Neuronal stem cell (in vitro differentiated cells): Measurements from ENCODE around the gene ASIC1.

Experiments
- DNase-seq: peaks from one replicate; pipeline ENCODE4 v3.0.0-alpha.2; 2013; ENCODE audit warnings: low spot score
- H2AFZ ChIP-seq: one replicate; pipeline ENCODE4 v1.6.1; 2013; ENCODE audit warnings: mild to moderate bottlenecking, low read length, inconsistent platforms
- H2AK5ac ChIP-seq: 2 replicates; pipeline ENCODE4 v1.6.1; 2013; ENCODE audit warnings: low read depth, mild to moderate bottlenecking, inconsistent platforms, low read length, moderate library complexity, mixed read lengths
- H2BK120ac ChIP-seq: 2 replicates; pipeline ENCODE4 v1.6.1; 2013; ENCODE audit warnings: low read depth, mild to moderate bottlenecking, inconsistent platforms, low read length, moderate library complexity, mixed read lengths
- H2BK12ac ChIP-seq: one replicate; pipeline ENCODE4 v1.6.1; 2013; ENCODE audit warnings: low read length, inconsistent platforms
- H2BK15ac ChIP-seq: 2 replicates; pipeline ENCODE4 v1.6.1; 2013; ENCODE audit warnings: mild to moderate bottlenecking, low read length, inconsistent platforms, mixed read lengths
- H2BK5ac ChIP-seq: one replicate; pipeline ENCODE4 v1.6.1; 2013; ENCODE audit warnings: inconsistent platforms, mild to moderate bottlenecking, low read length, moderate library complexity
- H3K14ac ChIP-seq: one replicate; pipeline ENCODE4 v1.6.1; 2013; ENCODE audit warnings: low read length, inconsistent platforms
- H3K18ac ChIP-seq: 2 replicates; pipeline ENCODE4 v1.6.1; 2013; ENCODE audit warnings: low read length, inconsistent platforms
- H3K23ac ChIP-seq: 2 replicates; pipeline ENCODE4 v1.6.1; 2013; ENCODE audit warnings: low read depth, mild to moderate bottlenecking, mixed read lengths, low read length, inconsistent platforms; ENCODE audit not compliant: poor library complexity
- H3K27ac ChIP-seq: replicated peaks from 3 replicates; pipeline ENCODE4 v1.5.1; 2013; ENCODE audit warnings: low read length, inconsistent platforms
- H3K27me3 ChIP-seq, 3 experiments: 2 replicates each; pipeline ENCODE4 v1.6.1; 2013; ENCODE audit warnings: low read length in 3 of 3, mild to moderate bottlenecking in 2 of 3, inconsistent platforms in 1 of 3, low read depth in 1 of 3, mixed read lengths in 1 of 3, moderate library complexity in 1 of 3; ENCODE audit not compliant: control insufficient read depth in 3 of 3, insufficient read depth in 3 of 3
- H3K36me3 ChIP-seq, 2 donors: replicated peaks in 1 of 2; 2 replicates each; pipeline ENCODE4 v1.6.1; 2013; ENCODE audit warnings: low read length in 2 of 2; ENCODE audit not compliant: control insufficient read depth in 2 of 2, insufficient read depth in 2 of 2
- H3K4ac ChIP-seq: 2 replicates; pipeline ENCODE4 v1.6.1; 2013; ENCODE audit warnings: inconsistent platforms, mild to moderate bottlenecking, low read length, moderate library complexity
- H3K4me1 ChIP-seq, 2 donors: 1 replicate in 1 of 2; 2 replicates in 1 of 2; pipeline ENCODE4 v1.6.1; 2013; ENCODE audit warnings: low read length in 2 of 2, low read depth in 1 of 2; ENCODE audit not compliant: control insufficient read depth in 2 of 2, insufficient read depth in 1 of 2
- H3K4me2 ChIP-seq: one replicate; pipeline ENCODE4 v1.6.1; 2013; ENCODE audit warnings: mild to moderate bottlenecking, low read length, inconsistent platforms; ENCODE audit not compliant: insufficient read depth, poor library complexity, severe bottlenecking
- H3K4me3 ChIP-seq, 2 donors: 2 replicates each; pipeline ENCODE4 v1.5.1; 2013; ENCODE audit warnings: low read length in 2 of 2, mild to moderate bottlenecking in 2 of 2, inconsistent platforms in 1 of 2, moderate library complexity in 1 of 2
- H3K79me1 ChIP-seq: one replicate; pipeline ENCODE4 v1.6.1; 2013; ENCODE audit warnings: low read depth, mild to moderate bottlenecking, inconsistent platforms, low read length, moderate library complexity
- H3K9ac ChIP-seq: one replicate; pipeline ENCODE4 v1.6.1; 2013; ENCODE audit warnings: mild to moderate bottlenecking, low read depth, low read length, inconsistent platforms; ENCODE audit not compliant: poor library complexity
- H3K9me3 ChIP-seq, 2 donors: replicated peaks in 1 of 2; 2 replicates each; pipeline versions ENCODE3 to v1.6.1; 2013; ENCODE audit warnings: low read length in 2 of 2, mild to moderate bottlenecking in 2 of 2, inconsistent platforms in 1 of 2, low read depth in 1 of 2, mixed read lengths in 1 of 2, moderate library complexity in 1 of 2; ENCODE audit not compliant: control insufficient read depth in 2 of 2, insufficient read depth in 1 of 2
- H4K8ac ChIP-seq: one replicate; pipeline ENCODE4 v1.6.1; 2013; ENCODE audit warnings: low read depth, mild to moderate bottlenecking, inconsistent platforms, low read length, moderate library complexity
- H4K91ac ChIP-seq: one replicate; pipeline ENCODE4 v1.6.1; 2013; ENCODE audit warnings: low read length, low read depth, mild to moderate bottlenecking, inconsistent platforms; ENCODE audit not compliant: poor library complexity
- WGBS, 2 donors: extraction: QIAGEN DNeasy Blood & Tissue Kit; methylation state at CpG; one replicate each; pipeline ENCODE4 v1.1.7; 2013; ENCODE audit warnings: missing lambda C conversion rate in 2 of 2, mixed read lengths in 1 of 2; ENCODE audit not compliant: insufficient read length in 2 of 2, insufficient replicate concordance in 1 of 2; ENCODE audit errors: extremely low coverage in 2 of 2; 5-methylcytosine and 5-hydroxymethylcytosine counted together

Gene ASIC1

DNA sequence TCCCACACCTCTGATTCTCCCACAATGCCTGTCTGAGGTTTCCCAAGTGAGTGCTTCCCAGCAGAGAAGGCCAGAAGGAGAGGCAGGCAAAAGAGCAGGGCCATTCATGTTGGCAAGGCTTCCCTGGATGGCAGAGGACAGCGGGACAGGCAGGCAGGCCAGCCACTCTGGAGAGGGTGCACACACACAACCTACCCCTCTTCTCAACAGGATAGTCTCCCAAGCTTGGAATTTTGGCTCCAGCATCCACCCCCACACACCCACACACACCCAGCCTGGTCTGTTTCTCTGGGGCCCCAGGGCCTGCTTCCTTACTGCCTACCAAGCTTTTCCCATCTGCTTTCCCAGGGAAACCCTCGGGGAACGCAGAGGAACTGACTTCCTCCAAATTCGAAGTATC lies 16.7 kb upstream of the ASIC1 start:
- peak overlapping the region; percentile 56 for H2AFZ ChIP-seq
- WGBS, 2 donors = no CpG with 5 or more reads among the region's 4 CpGs
- H2BK12ac ChIP-seq = no peak overlapping the region
- H3K18ac ChIP-seq = no peak overlapping the region
- H3K14ac ChIP-seq = no peak overlapping the region
- H2BK5ac ChIP-seq = peak overlapping the region; percentile 49
- no peak overlapping the region for H4K91ac ChIP-seq
- H3K23ac ChIP-seq = no peak overlapping the region
- H2BK15ac ChIP-seq = no peak overlapping the region
- H3K27ac ChIP-seq = no peak overlapping the region
- H3K4me2 ChIP-seq = no peak overlapping the region
- peak overlapping the region; percentile 82 for H2AK5ac ChIP-seq
- H3K36me3 ChIP-seq = no peaks in the 10 kb centered on the region
- DNase-seq = no peak
- H3K4me1 ChIP-seq = peaks cover 0 to 3% of the 10 kb centered on the region in 2 donors
- H3K4ac ChIP-seq = no peak overlapping the region
- H3K9me3 ChIP-seq = no peaks in the 10 kb centered on the region
- no peak overlapping the region for H3K9ac ChIP-seq
- no peak overlapping the region for H3K4me3 ChIP-seq
- no peaks in the 10 kb centered on the region for H3K79me1 ChIP-seq
- H4K8ac ChIP-seq = no peak overlapping the region
- no peak overlapping the region for H2BK120ac ChIP-seq
- peaks cover 0 to 12% (median 0%) of the 10 kb centered on the region in 3 experiments for H3K27me3 ChIP-seq

DNA sequence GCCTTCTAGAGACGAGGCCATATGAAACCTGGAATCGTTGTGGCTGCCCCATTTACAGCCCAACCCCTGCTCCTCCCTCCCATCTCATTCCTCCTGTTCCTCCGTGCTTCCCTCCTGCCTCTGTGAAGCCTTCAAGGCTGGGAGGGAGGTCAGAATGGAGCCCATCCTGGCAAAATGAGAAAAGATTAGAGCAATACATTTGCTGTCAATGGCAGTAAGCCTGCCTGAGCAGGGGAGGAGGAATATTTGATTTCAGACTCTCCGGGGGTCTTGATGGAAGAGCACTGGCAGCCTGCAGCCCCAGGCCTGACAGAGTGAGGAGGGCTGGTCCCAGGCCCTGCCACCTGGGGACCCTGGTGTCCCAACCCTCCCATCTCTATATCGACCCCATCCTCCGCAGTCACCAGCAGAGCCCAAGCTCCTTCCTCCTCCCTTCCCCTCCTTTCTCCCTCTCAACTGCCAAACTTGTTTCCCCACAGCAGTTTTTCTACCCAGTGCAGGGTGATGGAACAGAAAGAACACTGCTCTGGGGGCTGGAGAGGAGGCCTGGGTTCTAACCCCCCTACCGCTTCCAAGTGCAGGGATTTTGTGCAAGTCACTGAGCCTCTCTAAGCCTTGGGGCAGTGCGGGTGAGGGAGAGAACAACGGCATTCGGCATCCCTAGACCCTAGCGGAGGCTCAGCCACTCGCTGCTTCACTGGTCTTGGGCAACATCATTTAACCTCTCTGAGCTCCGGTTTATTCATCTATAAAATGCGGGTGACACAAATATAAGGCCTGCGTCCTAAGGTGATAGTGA lies 16.1 kb upstream of the ASIC1 start:
- Histone ChIP-seq H2BK120ac (no peak overlapping the region), H2BK15ac (no peak overlapping the region), H3K18ac (peak overlapping the region; percentile 15), H2AK5ac (peak overlapping the region; percentile 82), H3K27ac (no peak overlapping the region), H3K9ac (no peak overlapping the region), H3K9me3 (no peaks in the 10 kb centered on the region), H3K4me2 (no peak overlapping the region), H3K79me1 (no peaks in the 10 kb centered on the region), H3K4me1 (peaks cover 0 to 3% of the 10 kb centered on the region in 2 donors), H3K23ac (peak overlapping the region; percentile 32), H4K91ac (no peak overlapping the region), H2BK12ac (no peak overlapping the region), H3K4ac (no peak overlapping the region), H2BK5ac (peak overlapping the region; percentile 49), H3K27me3 (peaks cover 0 to 12% (median 0%) of the 10 kb centered on the region in 3 experiments), H3K36me3 (no peaks in the 10 kb centered on the region), H2AFZ (peak overlapping the region; percentile 60), H3K14ac (peak overlapping the region; percentile 9), H4K8ac (no peak overlapping the region), H3K4me3 (no peak overlapping the region)
- no CpG with 5 or more reads among the region's 15 CpGs for WGBS, 2 donors
- no peak for DNase-seq

DNA sequence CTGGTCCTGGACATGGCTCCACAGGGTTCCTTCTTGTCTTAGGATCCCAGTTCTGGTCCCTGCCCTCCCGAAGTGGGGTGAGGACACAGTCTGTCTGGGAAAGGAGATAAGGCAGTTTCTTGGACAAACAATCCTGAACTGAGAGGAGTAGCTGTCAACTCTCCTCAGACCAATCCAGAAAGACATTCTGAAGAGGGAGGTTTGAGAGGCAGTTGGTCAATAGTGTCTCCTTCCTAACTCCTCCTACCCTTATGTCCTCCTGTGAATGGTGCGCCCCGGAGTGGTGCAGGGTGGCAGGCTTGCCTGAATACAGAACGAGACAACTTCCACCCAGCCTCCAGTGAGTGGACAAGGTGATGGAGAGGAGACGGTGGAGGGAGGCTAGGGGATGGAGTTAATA lies 15.4 kb upstream of the ASIC1 start:
- Histone ChIP-seq H3K4me3 (no peak overlapping the region), H2BK5ac (no peak overlapping the region), H3K79me1 (no peaks in the 10 kb centered on the region), H2BK15ac (no peak overlapping the region), H3K14ac (no peak overlapping the region), H3K18ac (no peak overlapping the region), H3K4ac (no peak overlapping the region), H3K23ac (no peak overlapping the region), H3K9ac (no peak overlapping the region), H3K27me3 (peaks cover 0 to 12% (median 0%) of the 10 kb centered on the region in 3 experiments), H4K8ac (no peak overlapping the region), H3K9me3 (no peaks in the 10 kb centered on the region), H2AK5ac (no peak overlapping the region), H3K27ac (no peak overlapping the region), H3K36me3 (no peaks in the 10 kb centered on the region), H3K4me1 (peaks cover 0 to 3% of the 10 kb centered on the region in 2 donors), H2BK12ac (no peak overlapping the region), H2BK120ac (no peak overlapping the region), H4K91ac (no peak overlapping the region), H3K4me2 (no peak overlapping the region), H2AFZ (peak overlapping the region; percentile 60)
- WGBS, 2 donors = no CpG with 5 or more reads among the region's 5 CpGs
- no peak for DNase-seq

GRCh38 chr12:50042693-50043092 lies 14.7 kb upstream of the ASIC1 start:
- no CpG with 5 or more reads among the region's 6 CpGs for WGBS, 2 donors
- Histone ChIP-seq H3K79me1 (no peaks in the 10 kb centered on the region), H4K8ac (no peak overlapping the region)

More at GRCh38 chr12:50042693-50043092, 14.7 kb upstream of the ASIC1 start:
- Histone ChIP-seq H2BK15ac (no peak overlapping the region), H2AK5ac (no peak overlapping the region), H3K9ac (no peak overlapping the region), H3K27me3 (peaks cover 0 to 17% (median 0%) of the 10 kb centered on the region in 3 experiments), H2BK120ac (no peak overlapping the region), H3K36me3 (no peaks in the 10 kb centered on the region), H3K4ac (no peak overlapping the region), H3K23ac (no peak overlapping the region), H3K27ac (no peak overlapping the region), H3K14ac (no peak overlapping the region), H4K91ac (no peak overlapping the region), H2BK12ac (no peak overlapping the region), H3K4me1 (peaks cover 0 to 3% of the 10 kb centered on the region in 2 donors), H2AFZ (no peak overlapping the region), H2BK5ac (no peak overlapping the region), H3K9me3 (no peaks in the 10 kb centered on the region), H3K18ac (no peak overlapping the region), H3K4me2 (no peak overlapping the region), H3K4me3 (no peak overlapping the region)
- no peak for DNase-seq
